Dedifferentiated amniotic fluid mesenchymal stem cell (primary cell): ENCODE data around the gene ZBTB45.
"Not testable (repeated sequence)": the region's sequence is repeated elsewhere in the genome, so short reads cannot be mapped to it uniquely, and the experiment has no call there.

Experiments
- DNase-seq: peaks from one replicate; pipeline ENCODE4 v3.0.0-alpha.2; 2016; ENCODE audit errors: extremely low spot score

Gene ZBTB45

DNA sequence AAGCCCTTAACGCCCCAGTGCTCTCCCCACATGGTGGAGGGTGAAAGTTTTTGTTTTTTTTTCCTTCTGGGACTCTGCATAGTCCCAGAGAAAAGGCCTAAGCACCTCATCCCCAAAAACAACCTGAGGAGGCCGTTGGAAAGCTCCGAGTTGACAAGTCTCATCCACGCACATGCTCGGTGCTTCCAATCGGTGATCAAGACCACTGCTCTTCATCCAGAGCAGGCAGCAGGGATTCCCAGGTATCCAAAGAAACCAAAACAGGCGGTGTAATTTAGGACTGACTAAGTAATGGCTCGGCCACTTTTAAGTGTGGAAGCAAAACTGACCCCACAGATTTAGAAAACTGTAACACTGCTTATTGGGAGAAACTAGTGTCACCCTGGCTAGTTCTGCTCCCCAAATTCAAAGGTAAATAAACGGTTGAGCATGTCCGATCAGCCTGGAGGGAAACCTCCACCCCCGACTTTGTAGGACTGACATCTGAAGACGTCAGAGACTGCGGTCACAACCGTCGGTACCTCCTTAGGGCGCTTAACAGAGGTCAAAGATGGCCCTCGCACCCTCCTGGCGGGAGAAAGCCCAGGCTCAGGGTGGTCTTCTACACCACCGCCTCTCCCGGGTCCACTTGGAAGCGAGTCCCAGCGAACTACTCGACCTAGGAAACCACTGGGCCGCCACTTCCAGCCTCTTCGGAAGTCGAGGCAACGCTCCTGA, 44.5 kb downstream of the ZBTB45 start:
- no peak for DNase-seq

DNA sequence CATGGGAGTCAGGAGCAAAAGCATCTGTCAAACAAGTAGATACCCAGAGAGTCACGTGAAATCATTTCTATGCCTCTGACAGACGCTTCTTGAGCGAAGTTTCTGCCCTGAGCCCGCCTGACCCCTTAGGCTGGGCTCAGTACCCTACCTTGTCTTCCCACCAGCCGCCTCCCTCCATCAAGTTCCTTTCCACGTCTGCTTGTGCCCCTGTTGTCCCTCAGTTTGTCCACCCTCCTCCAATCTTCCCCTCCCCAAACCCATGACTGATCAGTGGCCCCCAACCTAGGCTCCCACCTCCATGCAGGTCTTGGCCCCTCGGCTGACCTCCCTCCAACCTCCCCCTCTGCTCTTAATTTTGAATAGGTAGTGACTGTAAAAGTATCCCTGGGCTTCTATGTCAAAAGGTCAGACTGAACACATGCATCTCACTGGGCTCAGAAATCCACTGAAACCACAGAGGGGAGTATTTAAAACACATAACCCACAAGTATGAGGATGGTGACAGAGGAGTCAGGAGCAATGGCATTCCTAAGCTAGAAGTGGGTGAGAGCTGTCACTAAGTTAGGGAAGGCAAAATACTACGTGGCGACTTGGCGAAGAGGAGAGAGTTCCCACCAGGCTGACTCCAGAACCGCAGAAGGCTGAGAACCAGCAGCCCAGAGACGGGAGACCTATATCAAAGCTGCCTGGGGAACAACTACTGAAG, 45.2 kb downstream of the ZBTB45 start:
- DNase-seq, result no peak

DNA sequence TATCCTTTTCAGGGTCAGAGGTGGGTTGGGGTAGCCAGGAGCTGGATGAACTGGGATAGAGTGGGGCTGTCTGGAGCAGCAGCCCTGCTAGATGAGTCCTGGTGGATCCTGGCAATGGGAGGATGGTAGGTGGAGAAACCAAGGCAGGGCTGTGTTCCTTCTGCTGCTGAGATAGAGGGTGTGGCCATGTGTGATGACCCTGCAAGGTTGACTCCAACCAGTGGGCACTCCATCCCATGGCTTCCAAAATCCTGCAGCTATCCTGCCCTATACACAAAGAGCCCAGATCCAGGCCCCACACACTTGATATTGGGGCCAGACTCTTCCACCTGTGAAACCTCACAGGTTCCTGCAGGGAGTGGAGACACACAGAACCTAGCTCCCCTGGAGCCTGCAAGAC, 45.8 kb downstream of the ZBTB45 start:
- no peak for DNase-seq

DNA sequence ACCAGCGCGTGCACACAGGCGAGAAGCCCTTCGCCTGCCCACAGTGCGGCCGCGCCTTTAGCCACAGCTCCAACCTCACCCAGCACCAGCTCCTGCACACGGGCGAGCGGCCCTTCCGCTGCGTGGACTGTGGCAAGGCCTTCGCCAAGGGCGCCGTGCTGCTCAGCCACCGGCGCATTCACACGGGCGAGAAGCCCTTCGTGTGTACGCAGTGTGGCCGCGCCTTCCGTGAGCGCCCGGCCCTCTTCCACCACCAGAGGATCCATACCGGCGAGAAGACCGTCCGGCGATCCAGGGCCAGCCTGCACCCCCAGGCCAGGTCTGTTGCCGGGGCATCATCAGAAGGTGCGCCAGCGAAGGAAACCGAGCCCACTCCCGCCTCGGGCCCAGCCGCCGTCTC, 47.9 kb downstream of the ZBTB45 start:
- DNase-seq, result no peak

DNA sequence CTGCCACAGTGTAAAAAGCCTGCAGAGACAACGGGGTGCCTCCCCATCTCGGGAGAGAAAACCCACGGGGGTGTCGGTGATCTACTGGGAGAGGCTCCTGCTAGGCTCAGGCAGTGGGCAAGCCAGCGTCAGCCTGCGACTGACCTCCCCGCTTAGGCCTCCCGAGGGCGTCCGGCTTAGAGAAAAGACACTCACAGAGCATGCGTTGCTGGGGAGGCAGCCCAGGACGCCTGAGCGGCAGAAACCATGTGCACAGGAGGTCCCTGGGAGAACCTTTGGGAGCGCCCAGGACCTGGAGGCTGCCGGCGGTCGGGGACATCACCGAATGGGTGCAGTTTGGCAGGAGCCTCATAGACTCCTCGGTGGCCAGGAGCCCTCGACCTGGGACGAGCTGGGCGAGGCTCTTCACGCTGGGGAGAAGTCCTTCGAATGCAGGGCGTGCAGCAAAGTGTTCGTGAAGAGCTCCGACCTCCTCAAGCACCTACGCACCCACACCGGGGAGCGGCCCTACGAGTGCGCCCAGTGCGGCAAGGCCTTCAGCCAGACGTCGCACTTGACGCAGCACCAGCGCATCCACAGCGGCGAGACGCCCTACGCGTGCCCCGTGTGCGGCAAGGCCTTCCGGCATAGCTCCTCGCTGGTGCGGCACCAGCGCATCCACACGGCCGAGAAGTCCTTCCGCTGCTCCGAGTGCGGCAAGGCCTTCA, 48.6 kb downstream of the ZBTB45 start:
- not testable (repeated sequence) for DNase-seq

DNA sequence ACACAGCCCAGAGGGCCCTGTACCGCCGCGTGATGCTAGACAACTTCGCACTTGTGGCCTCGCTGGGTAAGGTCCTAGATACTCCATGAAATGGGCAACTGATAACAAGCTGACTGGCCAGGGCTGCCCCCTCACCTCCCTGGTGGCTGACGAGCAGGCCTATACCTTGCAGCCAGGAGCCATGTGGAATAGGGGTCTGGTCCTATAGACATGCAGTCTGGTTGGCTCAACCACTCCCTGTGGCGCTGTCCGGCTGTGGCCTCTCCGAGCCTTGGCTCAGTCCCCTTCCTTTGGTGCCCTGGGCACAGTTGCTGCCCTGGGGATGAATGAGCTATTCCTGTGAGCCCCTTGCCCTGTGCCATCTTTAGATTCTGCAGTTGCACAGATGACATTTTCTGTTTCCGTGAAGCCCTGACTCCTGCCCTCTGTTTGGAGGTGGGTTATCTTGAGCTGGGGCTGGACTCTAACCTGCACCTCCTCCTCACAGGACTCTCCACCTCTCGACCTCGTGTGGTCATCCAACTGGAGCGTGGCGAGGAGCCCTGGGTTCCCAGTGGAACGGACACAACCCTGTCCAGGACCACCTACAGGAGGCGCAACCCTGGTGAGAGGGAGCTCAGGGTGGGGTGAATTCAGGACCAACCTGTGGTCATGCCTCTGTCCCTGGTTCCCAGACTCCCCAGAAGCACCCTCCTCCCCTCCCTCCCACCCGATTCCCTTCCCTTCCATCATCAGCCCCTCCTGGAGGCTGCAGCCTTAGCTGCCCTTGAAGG, 50.2 kb downstream of the ZBTB45 start:
- no peak for DNase-seq

DNA sequence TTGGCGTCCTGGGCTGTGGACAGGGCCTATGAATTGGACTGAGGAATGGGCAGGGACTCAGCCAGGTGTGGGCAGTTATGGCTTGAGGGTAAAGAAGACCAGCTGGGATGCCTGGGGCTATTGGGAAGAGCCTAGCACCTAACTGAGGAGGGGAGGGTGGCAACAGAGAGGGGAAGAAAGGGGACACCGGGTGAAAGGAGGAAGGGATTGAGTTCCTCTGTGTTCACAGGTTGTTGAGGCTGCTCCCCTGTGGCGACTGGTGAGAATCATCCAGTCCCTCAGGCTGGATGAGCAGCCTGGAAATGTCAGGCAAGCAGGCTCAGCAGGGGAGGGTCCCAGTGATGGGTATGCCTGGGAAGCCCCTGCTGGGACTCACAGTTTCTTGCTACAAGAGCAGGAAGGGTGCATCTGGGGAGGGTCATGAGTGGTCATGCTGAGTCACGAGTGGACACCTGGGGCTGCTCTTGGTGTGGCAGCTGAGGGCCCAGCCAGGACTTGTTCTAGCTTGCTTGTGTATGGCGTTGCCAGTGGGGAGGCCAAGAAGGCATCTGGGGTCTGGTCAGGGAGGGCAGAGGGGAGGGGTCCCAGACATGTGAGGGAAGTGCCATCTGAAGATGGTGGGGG, 51.3 kb downstream of the ZBTB45 start:
- DNase-seq, result no peak

DNA sequence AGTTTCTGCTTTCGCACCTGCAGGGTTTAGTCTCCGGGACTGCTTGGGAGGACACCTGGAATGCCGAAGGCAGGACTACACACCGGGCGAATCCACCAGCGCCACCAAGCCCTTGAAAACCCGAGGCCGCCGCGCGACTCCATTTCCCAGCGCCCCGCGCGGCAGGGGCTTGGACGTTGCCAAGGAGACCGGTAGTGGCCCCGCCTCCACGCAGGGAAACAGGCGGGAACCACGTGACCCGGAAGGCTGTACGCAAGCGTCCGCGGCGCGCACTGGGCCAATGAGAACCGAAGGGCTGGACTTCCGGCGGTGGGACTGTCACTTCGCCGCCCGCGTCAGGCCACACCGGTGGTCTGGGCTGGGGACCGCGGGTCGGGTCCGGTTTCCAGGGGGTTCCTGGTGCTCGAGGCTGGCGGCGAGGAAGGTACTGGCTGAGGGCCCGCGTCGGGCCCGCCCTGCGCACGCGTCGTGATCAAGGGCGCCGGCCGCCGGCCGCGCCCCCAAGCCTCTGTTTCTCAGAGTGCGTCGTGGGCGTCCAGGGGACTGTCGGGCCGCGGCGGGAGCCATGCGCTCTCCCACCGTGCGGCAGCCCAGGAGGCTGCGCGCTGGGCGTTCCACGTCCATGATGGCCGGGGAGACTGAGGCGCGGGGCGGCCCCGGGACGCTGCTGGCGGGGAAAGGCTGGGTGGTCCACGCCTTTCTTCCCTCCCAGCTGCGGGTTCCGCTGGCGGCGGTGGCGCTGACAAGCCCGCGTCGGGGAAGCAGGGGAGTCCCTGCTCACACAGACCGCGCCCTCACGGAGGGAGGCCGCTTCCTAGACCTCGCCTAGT, 52.6 kb downstream of the ZBTB45 start, which contains the start of gene ZNF324:
Gene ZNF324 (plus strand): TSS at position 321 of the 830 bp plus-strand sequence. CDS start 2,106 bp downstream, outside the sequence.
- peak; percentile 96 for DNase-seq

DNA sequence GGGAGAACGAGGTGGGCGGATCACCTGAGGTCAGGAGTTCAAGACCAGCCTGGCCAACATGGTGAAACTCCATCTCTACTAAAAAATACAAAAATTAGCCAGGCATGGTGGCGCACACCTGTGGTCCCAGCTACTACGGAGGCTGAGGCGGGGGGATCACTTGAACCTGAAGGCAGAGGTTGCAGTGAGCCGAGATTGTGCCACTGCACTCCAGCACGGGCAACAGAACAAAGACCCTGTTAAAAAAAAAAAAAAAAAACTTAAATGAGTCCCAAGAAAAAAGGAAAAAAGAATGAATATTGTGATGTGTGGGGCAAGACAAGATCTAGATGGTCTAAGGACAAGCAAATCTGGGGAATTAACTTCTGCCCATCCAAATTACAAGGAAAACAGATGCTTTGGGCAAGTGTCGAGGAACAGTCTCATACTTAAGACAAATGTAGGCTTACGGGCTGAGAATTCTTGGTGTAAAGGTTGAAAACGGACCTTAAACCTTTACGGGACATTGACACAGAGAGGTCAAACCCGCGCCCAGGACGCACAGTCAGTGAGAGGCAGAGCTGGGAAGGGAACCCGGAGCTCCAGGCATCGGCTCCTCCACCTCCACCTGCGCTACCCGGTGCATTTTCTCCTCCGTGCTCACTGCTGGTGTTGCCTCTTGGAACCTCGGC, 53.4 kb downstream of the ZBTB45 start:
- no peak for DNase-seq
